ENCODE results near the gene SETDB2.

SETDB2 gene

GRCh38 chr13:49527123-49527522, 83.0 kb downstream of the SETDB2 start:
- DNase-seq (ENCODE audit: insufficient read length, low spot score) (no peak), FAIRE-seq (no peak)

GRCh38 chr13:49528161-49528560, 84.1 kb downstream of the SETDB2 start:
- DNase-seq (ENCODE audit: insufficient read length, low spot score) (no peak), FAIRE-seq (peak; percentile 64)

- DNase-seq (ENCODE audit: insufficient read length, low spot score) = no peak
- peak; percentile 81 for FAIRE-seq
These were observed 86.4 kb downstream of the SETDB2 start for GRCh38 chr13:49530457-49530856.

GRCh38 chr13:49532593-49532992, 88.5 kb downstream of the SETDB2 start:
- DNase-seq (ENCODE audit: insufficient read length, low spot score) = no peak
- FAIRE-seq = peak; percentile 74

GRCh38 chr13:49533011-49533410, 88.9 kb downstream of the SETDB2 start:
- no peak for FAIRE-seq

GRCh38 chr13:49533591-49534269, 89.7 kb downstream of the SETDB2 start:
- FAIRE-seq (peak; percentile 88), DNase-seq (ENCODE audit: insufficient read length, low spot score) (no peak)

More at GRCh38 chr13:49533011-49533410, 88.9 kb downstream of the SETDB2 start:
- no peak for DNase-seq (ENCODE audit: insufficient read length, low spot score)

- peak; percentile 87 for FAIRE-seq
- no peak for DNase-seq (ENCODE audit: insufficient read length, low spot score)
These were observed 92.2 kb downstream of the SETDB2 start for GRCh38 chr13:49536144-49536873.

GRCh38 chr13:49538404-49538803, 94.3 kb downstream of the SETDB2 start:
- DNase-seq (ENCODE audit: insufficient read length, low spot score) = no peak
- FAIRE-seq = no peak

GRCh38 chr13:49539313-49539712, 95.2 kb downstream of the SETDB2 start:
- no peak for DNase-seq (ENCODE audit: insufficient read length, low spot score)
- no peak for FAIRE-seq

GRCh38 chr13:49539746-49540145, 95.7 kb downstream of the SETDB2 start:
- no peak for FAIRE-seq
- no peak for DNase-seq (ENCODE audit: insufficient read length, low spot score)

- no peak for DNase-seq (ENCODE audit: insufficient read length, low spot score)
- FAIRE-seq = peak; percentile 92
These were observed 96.5 kb downstream of the SETDB2 start for GRCh38 chr13:49540552-49540951.

GRCh38 chr13:49543656-49544055, 99.6 kb downstream of the SETDB2 start:
- FAIRE-seq = no peak

More at GRCh38 chr13:49543656-49544055, 99.6 kb downstream of the SETDB2 start:
- no peak for DNase-seq (ENCODE audit: insufficient read length, low spot score)

All from GM19239 (cell line).